Ovary (tissue), 9 donors: ENCODE results near the gene GRXCR1. TPM values are rescaled to one million over a fixed set of nuclear protein-coding genes. Genes with fewer than 3 reads are reported as not detected.

ENCODE experiments used
- DNase-seq, 5 donors: peaks; one replicate each; pipeline ENCODE4 v3.0.0-alpha.2; 2019 to 2020
- H3K27ac ChIP-seq, 2 donors: fragments of 200-600 bp; one replicate each; pipeline versions ENCODE4 v1.5.1 to v1.8.0; 2019 to 2022
- H3K27me3 ChIP-seq: fragments of 200-600 bp; one replicate; pipeline ENCODE4 v1.8.0; 2022
- H3K36me3 ChIP-seq: fragments of 200-600 bp; sonication (generic); one replicate; pipeline ENCODE4 v1.5.1; 2019
- H3K4me1 ChIP-seq: one replicate; pipeline ENCODE4 v1.8.1; 2013; ENCODE audit warnings: mild to moderate bottlenecking, moderate library complexity; ENCODE audit not compliant: insufficient read depth
- H3K4me3 ChIP-seq: fragments of 200-600 bp; sonication (generic); one replicate; pipeline ENCODE4 v1.5.1; 2017
- H3K9me3 ChIP-seq, 2 donors: fragments of 200-600 bp in 1 of 2; sonication (generic) in 1 of 2; one replicate each; pipeline versions ENCODE4 v1.5.1 to v1.8.1; 2013 to 2019; ENCODE audit warnings: mild to moderate bottlenecking in 1 of 2, moderate library complexity in 1 of 2
- EP300 ChIP-seq: sonication (generic); formaldehyde crosslinking; IDR thresholded peaks from one replicate; pipeline ENCODE4 v1.6.1; 2017; ENCODE audit warnings: antibody characterized with exemption
- POLR2A ChIP-seq: fragments of 450-650 bp; IDR thresholded peaks from one replicate; pipeline ENCODE4 v1.6.1; 2017; ENCODE audit warnings: antibody characterized with exemption, mild to moderate bottlenecking, moderate library complexity
- WGBS, 3 donors: extraction: QIAGEN DNeasy Blood & Tissue Kit in 1 of 3; methylation state at CpG; one replicate each; pipeline versions ENCODE4 v1.1.5 to v1.1.7; 2013 to 2017; 5-methylcytosine and 5-hydroxymethylcytosine counted together
- intact Hi-C, 4 donors: fragments of 100-400 bp; cut with DNase I; formaldehyde crosslinking; loops; one replicate each; pipeline versions ENCODE4 v1.11.0 to v1.15.1; 2022 to 2023
- polyA plus RNA-seq, 2 donors: library from polyadenylated mRNA; stranded (reverse); fragments of 200-250 nt in 1 of 2; fragments of 350-450 nt in 1 of 2; fragmentation: Illumina TruSeq in 1 of 2; extraction: RNeasy Lipid Tissue Mini Kit (QIAGEN cat#74804) in 1 of 2; gene quantifications; one replicate each; pipeline ENCODE4 v1.2.3, GENCODE V29; 2013 to 2014
- total RNA-seq, 7 donors: library from RNA; depleted of rRNA in 2 of 7; stranded (reverse); fragments of >200 nt in 2 of 7; fragmentation: NEBNext Ultra II Directional in 3 of 7; extraction: Animal tissue kit (Norgen Biotek cat#: 25700) in 3 of 7; gene quantifications; one replicate each; pipeline versions ENCODE4 v1.1.0 to v1.2.4, GENCODE V29; 2016 to 2023
- TF ChIP-seq, protein P1 (sequence below), 3 donors: fragments of 450-650 bp in 2 of 3; fragments of 200-600 bp in 1 of 3; IDR thresholded peaks; one replicate each; pipeline versions ENCODE4 v1.5.1 to v1.8.0; 2016 to 2022; ENCODE audit warnings: antibody characterized with exemption in 3 of 3, mild to moderate bottlenecking in 1 of 3
- donor health status: DM: no; HTN: no; CAD: no; lungs with moderate emphysema.
- donor health status: DM: no; HTN: no; CAD: no.
- donor health status: Bipolar disorder and iron deficiency.
- donor health status: DM: yes; HTN: yes; CAD: no.
- donor health status: DM: no; HTN: no; CAD: no.
- donor health status: DM: yes; HTN: yes; CAD: no.

Gene GRXCR1
- total and polyA plus RNA-seq, 9 donors, result not detected

DNA sequence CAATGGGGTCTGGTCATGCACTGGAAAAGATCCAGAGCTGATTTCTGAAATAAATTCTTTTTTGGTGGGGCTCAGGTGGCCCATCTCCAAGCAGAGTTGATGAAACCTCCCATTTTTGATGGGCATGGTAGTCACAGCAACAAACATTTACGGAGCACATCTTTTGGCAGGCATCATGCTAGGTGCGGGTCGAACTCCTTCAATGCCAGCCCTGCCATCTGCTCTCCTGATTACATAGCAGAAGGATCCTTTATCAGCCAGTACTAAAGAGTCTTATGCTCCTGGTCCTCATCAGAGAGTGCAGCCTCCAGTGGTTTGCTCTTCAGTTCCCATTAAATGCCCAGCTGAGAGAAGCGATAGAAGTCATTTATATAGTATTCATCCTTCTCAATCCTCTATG is 121.7 kb downstream of the GRXCR1 start:
- no peak for DNase-seq
- H3K27me3 ChIP-seq, result no peaks in the 10 kb centered on the region
- TF ChIP-seq, protein P1, sequence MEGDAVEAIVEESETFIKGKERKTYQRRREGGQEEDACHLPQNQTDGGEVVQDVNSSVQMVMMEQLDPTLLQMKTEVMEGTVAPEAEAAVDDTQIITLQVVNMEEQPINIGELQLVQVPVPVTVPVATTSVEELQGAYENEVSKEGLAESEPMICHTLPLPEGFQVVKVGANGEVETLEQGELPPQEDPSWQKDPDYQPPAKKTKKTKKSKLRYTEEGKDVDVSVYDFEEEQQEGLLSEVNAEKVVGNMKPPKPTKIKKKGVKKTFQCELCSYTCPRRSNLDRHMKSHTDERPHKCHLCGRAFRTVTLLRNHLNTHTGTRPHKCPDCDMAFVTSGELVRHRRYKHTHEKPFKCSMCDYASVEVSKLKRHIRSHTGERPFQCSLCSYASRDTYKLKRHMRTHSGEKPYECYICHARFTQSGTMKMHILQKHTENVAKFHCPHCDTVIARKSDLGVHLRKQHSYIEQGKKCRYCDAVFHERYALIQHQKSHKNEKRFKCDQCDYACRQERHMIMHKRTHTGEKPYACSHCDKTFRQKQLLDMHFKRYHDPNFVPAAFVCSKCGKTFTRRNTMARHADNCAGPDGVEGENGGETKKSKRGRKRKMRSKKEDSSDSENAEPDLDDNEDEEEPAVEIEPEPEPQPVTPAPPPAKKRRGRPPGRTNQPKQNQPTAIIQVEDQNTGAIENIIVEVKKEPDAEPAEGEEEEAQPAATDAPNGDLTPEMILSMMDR (IDR thresholded peaks at IDR 0.05), result no peak
- TF ChIP-seq POLR2A (no peak), EP300 (no peak)
- no peaks in the 10 kb centered on the region for H3K9me3 ChIP-seq
- H3K27ac ChIP-seq, result no peak overlapping the region
- WGBS, 3 donors, result 85 to 95% (median 90%) methylated on average over 4 of the region's 4 CpGs
- intact Hi-C loops, result no loop called here
- no peaks in the 10 kb centered on the region for H3K36me3 ChIP-seq
- H3K4me1 ChIP-seq, result no peaks in the 10 kb centered on the region
- H3K4me3 ChIP-seq, result no peak overlapping the region

DNA sequence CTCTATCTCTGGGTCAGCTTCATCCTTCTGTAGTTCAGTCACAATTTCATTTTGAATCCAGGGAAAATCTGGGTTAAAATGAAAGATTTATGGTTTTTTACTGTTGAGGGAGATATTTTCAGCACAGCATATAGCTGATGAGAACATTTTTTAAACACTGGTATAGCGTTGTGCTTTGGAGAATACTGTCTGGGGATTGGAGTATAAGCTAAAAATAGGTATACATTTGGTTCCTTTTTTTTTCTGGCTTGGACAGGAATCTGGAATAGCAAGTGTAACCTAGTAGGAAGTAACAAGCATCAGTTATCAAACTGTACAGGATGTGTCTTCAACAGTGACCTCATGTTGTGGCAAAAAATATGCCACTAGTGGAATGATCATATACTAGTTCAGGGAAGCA is 149.1 kb downstream of the GRXCR1 start:
- H3K27me3 ChIP-seq, result no peaks in the 10 kb centered on the region
- H3K9me3 ChIP-seq, result no peaks in the 10 kb centered on the region
- 61 to 70% (median 65%) methylated on average over 1 of the region's 1 CpG for WGBS, 3 donors
- H3K27ac ChIP-seq, result no peak overlapping the region
- no peaks in the 10 kb centered on the region for H3K36me3 ChIP-seq
- no peak overlapping the region for H3K4me3 ChIP-seq
- intact Hi-C loops, result no loop called here
- TF ChIP-seq POLR2A, result no peak
- TF ChIP-seq, protein P1 (IDR thresholded peaks at IDR 0.05), result no peak
- no peak for TF ChIP-seq EP300
- H3K4me1 ChIP-seq, result no peaks in the 10 kb centered on the region
- no peak for DNase-seq

DNA sequence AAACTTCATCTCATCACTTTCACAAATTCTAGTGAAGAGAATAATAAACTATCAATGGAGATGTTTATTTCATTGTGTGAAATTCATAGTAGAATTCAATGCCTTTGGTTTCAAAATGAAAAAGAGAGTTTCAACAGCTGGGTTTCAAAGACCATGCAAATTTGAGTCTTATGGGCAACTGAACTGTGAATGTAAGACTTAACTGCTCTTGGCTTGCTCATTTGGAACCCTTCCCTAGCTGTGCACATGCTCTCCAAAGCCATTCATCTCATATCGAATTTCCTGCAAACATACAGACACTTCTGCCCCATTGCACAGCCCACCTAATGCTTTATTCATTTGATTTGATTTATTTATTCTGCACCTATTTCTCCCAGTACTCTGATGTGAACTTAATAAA is 154.5 kb downstream of the GRXCR1 start:
- Histone ChIP-seq H3K36me3 (no peaks in the 10 kb centered on the region), H3K27ac (no peak overlapping the region), H3K4me1 (no peaks in the 10 kb centered on the region), H3K4me3 (no peak overlapping the region), H3K27me3 (no peaks in the 10 kb centered on the region), H3K9me3 (no peaks in the 10 kb centered on the region)
- DNase-seq, result no peak
- no peak for TF ChIP-seq POLR2A
- no peak for TF ChIP-seq EP300
- TF ChIP-seq, protein P1 (IDR thresholded peaks at IDR 0.05), result no peak
- 38 to 57% (median 55%) methylated on average over 1 of the region's 1 CpG for WGBS, 3 donors
- intact Hi-C loops, result no loop called here

DNA sequence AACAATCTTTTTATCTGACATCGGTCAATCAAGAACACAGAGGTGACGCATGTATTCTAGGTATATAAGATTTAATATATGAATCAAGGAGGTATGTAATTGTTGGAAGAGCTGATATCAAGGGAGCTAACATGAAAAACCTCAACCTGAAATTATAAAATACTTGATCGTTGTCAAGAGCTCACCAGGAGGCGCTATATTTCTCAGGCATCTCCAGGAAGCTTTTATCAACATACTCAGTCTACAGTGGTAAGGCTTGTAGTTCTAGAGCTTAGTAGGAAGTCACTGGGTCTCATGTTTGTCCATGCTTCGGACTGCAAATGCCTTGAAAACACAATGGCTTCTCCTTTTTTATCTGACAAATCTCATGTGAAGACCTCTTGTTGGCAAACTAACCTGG is 156.1 kb downstream of the GRXCR1 start:
- TF ChIP-seq EP300, result no peak
- TF ChIP-seq, protein P1 (IDR thresholded peaks at IDR 0.05), result no peak
- no peak for TF ChIP-seq POLR2A
- no peak overlapping the region for H3K27ac ChIP-seq

DNA sequence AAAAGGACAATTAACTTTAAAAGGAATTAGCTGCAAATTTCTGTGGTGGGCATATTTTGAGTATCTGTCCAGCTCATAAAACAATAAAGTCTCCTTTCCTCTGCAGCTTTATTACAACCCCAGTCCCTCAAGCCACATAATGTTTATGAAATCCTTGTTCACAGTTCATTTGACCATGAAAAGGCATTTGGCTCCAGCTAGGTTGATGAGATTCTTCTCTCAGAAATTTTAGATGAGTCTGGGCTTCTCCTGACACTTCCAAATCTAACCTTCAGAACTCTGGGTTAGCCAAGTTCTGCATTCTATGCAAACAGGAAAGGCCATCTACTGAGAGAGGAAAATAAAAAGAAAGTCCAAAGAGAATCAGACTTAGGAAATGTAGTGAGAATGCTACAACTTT is 156.8 kb downstream of the GRXCR1 start:
- intact Hi-C loops, result no loop called here
- Histone ChIP-seq H3K4me3 (no peak overlapping the region), H3K27me3 (no peaks in the 10 kb centered on the region), H3K4me1 (no peaks in the 10 kb centered on the region), H3K27ac (no peak overlapping the region), H3K36me3 (no peaks in the 10 kb centered on the region), H3K9me3 (no peaks in the 10 kb centered on the region)
- no peak for DNase-seq
- TF ChIP-seq POLR2A (no peak), EP300 (no peak)
- TF ChIP-seq, protein P1 (IDR thresholded peaks at IDR 0.05), result no peak

More for the DNA sequence above, 156.1 kb downstream of the GRXCR1 start:
- Histone ChIP-seq H3K27me3 (no peaks in the 10 kb centered on the region), H3K4me1 (no peaks in the 10 kb centered on the region), H3K4me3 (no peak overlapping the region), H3K36me3 (no peaks in the 10 kb centered on the region), H3K9me3 (no peaks in the 10 kb centered on the region)
- no peak for DNase-seq
- intact Hi-C loops, result no loop called here
- 69 to 88% (median 87%) methylated on average over 5 of the region's 5 CpGs for WGBS, 3 donors
